ENCODE measurements around the gene ARHGAP12.

Gene ARHGAP12

DNA sequence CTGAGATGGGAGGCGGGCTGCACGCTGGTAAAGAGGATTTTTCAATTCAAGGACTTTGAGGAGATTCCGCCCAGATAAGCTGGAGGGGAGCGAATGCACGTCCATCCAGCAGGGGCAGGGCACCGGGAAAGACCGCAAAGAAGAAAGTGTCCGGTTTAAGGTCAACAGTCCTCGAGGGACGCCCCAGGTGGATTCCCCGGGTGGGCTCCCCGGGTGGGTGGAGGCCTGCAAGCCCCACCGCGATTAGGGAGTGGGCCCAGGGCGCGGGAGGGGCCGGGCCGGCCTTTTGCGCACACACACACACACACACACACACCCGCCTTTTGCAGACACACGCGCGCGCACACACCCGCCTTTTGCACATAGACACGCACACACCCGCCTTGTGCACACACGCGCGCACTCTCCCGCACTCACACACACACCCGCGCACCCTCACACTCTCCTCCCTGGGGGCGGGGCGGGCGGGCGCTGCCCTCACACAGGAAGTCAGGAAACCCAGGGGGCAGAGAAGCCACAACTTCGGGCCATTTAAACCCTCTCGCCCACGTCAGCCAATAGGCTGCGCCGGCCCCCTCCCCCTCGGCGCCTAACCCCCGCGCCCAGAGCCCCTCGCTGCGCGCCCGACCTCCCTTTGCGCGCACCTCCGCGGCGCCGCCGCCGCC, 615 bp downstream of the ARHGAP12 start (continued):
- TF ChIP-seq ZNF654 (tag by site-specific recombination; IDR thresholded peaks at IDR 0.05; ENCODE audit: low read depth) (no peak), SP3 (tag by site-specific recombination; IDR thresholded peaks at IDR 0.05) (peak; percentile 74), ZBTB48 (tag by site-specific recombination; IDR thresholded peaks at IDR 0.05) (no peak), ZXDB (tag by site-specific recombination; IDR thresholded peaks at IDR 0.05) (peak; percentile 85), GLI2 (tag by site-specific recombination; IDR thresholded peaks at IDR 0.05; ENCODE audit: borderline replicate concordance, low read depth) (no peak), ZIC2 (tag by site-specific recombination; IDR thresholded peaks at IDR 0.05) (peak; percentile 78), SP2 (tag by site-specific recombination; IDR thresholded peaks at IDR 0.05) (peak; percentile 66), ZBTB20 (tag by site-specific recombination; IDR thresholded peaks at IDR 0.05) (peak; percentile 30; the same call in 1 of the 2 replicates), ZNF174 (tag by site-specific recombination; IDR thresholded peaks at IDR 0.05) (no peak), OVOL3 (tag by site-specific recombination; IDR thresholded peaks at IDR 0.05) (no peak), ZNF175 (tag by site-specific recombination; IDR thresholded peaks at IDR 0.05) (no peak), KLF1 (tag by site-specific recombination; IDR thresholded peaks at IDR 0.05) (peak; percentile 74), ZNF133 (tag by site-specific recombination; IDR thresholded peaks at IDR 0.05) (no peak), EGR2 (tag by site-specific recombination; IDR thresholded peaks at IDR 0.05; ENCODE audit: low read depth) (peak; percentile 86), ZNF701 (tag by site-specific recombination; IDR thresholded peaks at IDR 0.05) (no peak), ZSCAN16 (tag by site-specific recombination; IDR thresholded peaks at IDR 0.05) (no peak), KLF9 (tag by site-specific recombination; IDR thresholded peaks at IDR 0.05; ENCODE audit: low read depth) (peak; percentile 76), ZBTB1 (tag by site-specific recombination; IDR thresholded peaks at IDR 0.05) (peak; percentile 77; the same call in 1 of the 2 replicates), TCF7L2 (IDR thresholded peaks at IDR 0.05; ENCODE audit: borderline replicate concordance, low read depth, low read length) (no peak)
- TF ChIP-seq, protein P1, sequence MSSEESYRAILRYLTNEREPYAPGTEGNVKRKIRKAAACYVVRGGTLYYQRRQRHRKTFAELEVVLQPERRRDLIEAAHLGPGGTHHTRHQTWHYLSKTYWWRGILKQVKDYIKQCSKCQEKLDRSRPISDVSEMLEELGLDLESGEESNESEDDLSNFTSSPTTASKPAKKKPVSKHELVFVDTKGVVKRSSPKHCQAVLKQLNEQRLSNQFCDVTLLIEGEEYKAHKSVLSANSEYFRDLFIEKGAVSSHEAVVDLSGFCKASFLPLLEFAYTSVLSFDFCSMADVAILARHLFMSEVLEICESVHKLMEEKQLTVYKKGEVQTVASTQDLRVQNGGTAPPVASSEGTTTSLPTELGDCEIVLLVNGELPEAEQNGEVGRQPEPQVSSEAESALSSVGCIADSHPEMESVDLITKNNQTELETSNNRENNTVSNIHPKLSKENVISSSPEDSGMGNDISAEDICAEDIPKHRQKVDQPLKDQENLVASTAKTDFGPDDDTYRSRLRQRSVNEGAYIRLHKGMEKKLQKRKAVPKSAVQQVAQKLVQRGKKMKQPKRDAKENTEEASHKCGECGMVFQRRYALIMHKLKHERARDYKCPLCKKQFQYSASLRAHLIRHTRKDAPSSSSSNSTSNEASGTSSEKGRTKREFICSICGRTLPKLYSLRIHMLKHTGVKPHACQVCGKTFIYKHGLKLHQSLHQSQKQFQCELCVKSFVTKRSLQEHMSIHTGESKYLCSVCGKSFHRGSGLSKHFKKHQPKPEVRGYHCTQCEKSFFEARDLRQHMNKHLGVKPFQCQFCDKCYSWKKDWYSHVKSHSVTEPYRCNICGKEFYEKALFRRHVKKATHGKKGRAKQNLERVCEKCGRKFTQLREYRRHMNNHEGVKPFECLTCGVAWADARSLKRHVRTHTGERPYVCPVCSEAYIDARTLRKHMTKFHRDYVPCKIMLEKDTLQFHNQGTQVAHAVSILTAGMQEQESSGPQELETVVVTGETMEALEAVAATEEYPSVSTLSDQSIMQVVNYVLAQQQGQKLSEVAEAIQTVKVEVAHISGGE (tag by site-specific recombination; conservative IDR thresholded peaks at IDR 0.05; ENCODE audit: low read depth), result peak; percentile 24; the same call in 1 of the 2 replicates
- TF ChIP-seq, protein P2, sequence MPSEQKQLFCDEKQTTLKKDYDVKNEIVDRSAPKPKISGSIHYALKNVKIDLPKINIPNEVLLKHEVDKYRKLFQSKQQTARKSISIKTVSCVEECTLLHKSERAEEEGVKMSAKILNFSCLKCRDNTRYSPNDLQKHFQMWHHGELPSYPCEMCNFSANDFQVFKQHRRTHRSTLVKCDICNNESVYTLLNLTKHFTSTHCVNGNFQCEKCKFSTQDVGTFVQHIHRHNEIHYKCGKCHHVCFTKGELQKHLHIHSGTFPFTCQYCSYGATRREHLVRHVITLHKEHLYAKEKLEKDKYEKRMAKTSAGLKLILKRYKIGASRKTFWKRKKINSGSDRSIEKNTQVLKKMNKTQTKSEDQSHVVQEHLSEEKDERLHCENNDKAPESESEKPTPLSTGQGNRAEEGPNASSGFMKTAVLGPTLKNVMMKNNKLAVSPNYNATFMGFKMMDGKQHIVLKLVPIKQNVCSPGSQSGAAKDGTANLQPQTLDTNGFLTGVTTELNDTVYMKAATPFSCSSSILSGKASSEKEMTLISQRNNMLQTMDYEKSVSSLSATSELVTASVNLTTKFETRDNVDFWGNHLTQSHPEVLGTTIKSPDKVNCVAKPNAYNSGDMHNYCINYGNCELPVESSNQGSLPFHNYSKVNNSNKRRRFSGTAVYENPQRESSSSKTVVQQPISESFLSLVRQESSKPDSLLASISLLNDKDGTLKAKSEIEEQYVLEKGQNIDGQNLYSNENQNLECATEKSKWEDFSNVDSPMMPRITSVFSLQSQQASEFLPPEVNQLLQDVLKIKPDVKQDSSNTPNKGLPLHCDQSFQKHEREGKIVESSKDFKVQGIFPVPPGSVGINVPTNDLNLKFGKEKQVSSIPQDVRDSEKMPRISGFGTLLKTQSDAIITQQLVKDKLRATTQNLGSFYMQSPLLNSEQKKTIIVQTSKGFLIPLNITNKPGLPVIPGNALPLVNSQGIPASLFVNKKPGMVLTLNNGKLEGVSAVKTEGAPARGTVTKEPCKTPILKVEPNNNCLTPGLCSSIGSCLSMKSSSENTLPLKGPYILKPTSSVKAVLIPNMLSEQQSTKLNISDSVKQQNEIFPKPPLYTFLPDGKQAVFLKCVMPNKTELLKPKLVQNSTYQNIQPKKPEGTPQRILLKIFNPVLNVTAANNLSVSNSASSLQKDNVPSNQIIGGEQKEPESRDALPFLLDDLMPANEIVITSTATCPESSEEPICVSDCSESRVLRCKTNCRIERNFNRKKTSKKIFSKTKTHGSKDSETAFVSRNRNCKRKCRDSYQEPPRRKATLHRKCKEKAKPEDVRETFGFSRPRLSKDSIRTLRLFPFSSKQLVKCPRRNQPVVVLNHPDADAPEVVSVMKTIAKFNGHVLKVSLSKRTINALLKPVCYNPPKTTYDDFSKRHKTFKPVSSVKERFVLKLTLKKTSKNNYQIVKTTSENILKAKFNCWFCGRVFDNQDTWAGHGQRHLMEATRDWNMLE (tag by site-specific recombination; conservative IDR thresholded peaks at IDR 0.05; ENCODE audit: low read depth), result no peak
- TF ChIP-seq, protein P3, sequence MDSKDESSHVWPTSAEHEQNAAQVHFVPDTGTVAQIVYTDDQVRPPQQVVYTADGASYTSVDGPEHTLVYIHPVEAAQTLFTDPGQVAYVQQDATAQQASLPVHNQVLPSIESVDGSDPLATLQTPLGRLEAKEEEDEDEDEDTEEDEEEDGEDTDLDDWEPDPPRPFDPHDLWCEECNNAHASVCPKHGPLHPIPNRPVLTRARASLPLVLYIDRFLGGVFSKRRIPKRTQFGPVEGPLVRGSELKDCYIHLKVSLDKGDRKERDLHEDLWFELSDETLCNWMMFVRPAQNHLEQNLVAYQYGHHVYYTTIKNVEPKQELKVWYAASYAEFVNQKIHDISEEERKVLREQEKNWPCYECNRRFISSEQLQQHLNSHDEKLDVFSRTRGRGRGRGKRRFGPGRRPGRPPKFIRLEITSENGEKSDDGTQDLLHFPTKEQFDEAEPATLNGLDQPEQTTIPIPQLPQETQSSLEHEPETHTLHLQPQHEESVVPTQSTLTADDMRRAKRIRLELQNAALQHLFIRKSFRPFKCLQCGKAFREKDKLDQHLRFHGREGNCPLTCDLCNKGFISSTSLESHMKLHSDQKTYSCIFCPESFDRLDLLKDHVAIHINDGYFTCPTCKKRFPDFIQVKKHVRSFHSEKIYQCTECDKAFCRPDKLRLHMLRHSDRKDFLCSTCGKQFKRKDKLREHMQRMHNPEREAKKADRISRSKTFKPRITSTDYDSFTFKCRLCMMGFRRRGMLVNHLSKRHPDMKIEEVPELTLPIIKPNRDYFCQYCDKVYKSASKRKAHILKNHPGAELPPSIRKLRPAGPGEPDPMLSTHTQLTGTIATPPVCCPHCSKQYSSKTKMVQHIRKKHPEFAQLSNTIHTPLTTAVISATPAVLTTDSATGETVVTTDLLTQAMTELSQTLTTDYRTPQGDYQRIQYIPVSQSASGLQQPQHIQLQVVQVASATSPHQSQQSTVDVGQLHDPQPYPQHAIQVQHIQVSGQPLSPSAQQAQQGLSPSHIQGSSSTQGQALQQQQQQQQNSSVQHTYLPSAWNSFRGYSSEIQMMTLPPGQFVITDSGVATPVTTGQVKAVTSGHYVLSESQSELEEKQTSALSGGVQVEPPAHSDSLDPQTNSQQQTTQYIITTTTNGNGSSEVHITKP (tag by site-specific recombination; IDR thresholded peaks at IDR 0.05), result 0 out of 2 replicates have a peak, but pooled peaks have one; percentile 10
- TF ChIP-seq, protein P4, sequence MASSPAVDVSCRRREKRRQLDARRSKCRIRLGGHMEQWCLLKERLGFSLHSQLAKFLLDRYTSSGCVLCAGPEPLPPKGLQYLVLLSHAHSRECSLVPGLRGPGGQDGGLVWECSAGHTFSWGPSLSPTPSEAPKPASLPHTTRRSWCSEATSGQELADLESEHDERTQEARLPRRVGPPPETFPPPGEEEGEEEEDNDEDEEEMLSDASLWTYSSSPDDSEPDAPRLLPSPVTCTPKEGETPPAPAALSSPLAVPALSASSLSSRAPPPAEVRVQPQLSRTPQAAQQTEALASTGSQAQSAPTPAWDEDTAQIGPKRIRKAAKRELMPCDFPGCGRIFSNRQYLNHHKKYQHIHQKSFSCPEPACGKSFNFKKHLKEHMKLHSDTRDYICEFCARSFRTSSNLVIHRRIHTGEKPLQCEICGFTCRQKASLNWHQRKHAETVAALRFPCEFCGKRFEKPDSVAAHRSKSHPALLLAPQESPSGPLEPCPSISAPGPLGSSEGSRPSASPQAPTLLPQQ (tag by site-specific recombination; IDR thresholded peaks at IDR 0.05), result peak; percentile 94
